EH (cell line): ENCODE results near the gene UGT1A10.
"Not testable (repeated sequence)": the region's sequence is repeated elsewhere in the genome, so short reads cannot be mapped to it uniquely, and the experiment has no call there.

ENCODE experiments used
- DNase-seq: peaks from one replicate; pipeline ENCODE4 v3.0.0-alpha.2; 2015; ENCODE audit warnings: low read depth

Gene UGT1A10

DNA sequence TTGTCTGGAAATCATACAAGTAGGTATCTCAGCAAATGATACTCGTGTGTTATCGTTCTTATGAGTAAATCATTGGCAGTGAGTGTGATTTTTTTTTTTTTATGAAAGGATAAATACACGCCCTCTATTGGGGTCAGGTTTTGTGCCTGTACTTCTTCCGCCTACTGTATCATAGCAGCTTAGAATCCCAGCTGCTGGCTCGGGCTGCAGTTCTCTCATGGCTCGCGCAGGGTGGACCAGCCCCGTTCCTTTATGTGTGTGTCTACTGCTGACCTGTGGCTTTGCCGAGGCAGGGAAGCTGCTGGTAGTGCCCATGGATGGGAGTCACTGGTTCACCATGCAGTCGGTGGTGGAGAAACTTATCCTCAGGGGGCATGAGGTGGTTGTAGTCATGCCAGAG is at the start of gene UGT1A10:
Gene UGT1A10 (plus strand): TSS at position 143 of the 400 bp plus-strand sequence. CDS start 75 bp downstream, at position 218.
- DNase-seq = not testable (repeated sequence)

DNA sequence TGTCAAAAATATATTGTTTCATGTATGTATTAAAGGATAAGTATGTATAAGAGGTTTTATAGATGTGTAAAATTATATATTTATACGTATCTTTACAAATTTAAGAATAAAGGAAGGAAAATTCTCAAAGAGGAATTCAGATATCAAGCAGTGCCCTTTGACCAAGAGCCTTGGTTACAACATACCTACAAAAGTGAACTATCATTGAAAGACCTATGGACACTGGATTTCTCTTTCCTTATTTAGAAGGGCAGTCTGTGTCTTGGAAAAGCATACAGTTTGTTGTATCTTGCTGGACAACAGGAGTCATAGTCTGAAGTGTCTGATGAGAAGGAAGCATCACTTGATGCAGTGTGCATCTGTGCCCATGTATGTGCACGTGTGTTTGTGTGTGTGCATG is 47.8 kb upstream of the UGT1A10 start:
- DNase-seq = no peak

DNA sequence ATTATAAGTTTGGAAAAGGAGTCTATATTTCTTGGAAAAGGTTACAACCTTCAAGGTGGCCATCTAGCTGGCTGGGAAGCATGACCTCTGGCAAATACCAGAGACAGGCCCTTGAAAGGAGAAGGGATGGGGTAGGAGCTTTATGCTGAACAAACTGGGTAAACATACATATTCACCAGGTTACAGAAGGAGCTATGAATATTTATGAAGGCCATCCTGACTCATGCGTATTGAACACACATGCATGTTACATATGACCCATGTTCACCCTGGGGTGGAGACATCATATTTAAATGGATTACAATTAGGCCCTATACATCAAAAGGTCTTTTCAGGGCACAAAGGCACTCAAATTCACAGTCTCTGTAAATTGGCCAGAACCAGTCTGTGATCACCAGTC is 43.5 kb upstream of the UGT1A10 start:
- not testable (repeated sequence) for DNase-seq

DNA sequence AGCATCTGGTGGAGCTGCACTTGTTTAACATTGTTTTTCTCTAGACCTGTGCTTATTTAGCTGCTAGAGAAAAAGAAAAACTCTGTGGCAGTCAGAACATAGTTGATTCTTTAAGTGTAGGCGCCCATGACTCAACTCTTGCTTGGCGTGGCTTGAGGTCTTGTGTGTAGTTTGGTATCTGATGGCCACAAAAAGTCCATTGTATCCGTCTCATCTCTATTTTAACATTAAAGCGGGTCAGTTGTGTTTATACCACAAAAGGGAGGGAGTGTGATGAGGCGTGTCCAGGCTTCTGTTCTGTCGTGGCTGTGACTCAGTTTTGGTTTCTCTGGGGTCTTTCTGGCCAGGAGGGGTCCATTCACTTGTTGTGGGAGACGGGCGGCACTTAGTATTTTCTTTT is 43.0 kb upstream of the UGT1A10 start:
- DNase-seq = no peak

DNA sequence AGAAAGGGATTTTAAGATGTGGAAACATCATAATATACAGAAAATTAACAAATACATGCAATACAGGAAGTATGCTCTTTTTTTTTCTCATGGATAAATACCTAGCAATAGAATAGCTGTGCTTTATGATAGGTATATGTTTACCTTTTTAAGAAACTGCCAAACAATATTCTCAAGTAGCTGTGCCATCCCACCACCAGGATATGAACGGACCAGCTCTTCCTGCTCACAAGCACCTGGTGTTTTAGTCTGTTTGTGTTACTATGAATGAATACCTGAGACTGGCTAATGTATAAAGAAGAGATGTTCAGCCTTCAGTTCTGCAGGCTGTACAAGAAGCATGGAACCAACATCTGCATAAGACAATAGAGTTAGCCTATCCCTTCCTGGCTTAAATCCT is 38.7 kb upstream of the UGT1A10 start:
- DNase-seq = no peak

DNA sequence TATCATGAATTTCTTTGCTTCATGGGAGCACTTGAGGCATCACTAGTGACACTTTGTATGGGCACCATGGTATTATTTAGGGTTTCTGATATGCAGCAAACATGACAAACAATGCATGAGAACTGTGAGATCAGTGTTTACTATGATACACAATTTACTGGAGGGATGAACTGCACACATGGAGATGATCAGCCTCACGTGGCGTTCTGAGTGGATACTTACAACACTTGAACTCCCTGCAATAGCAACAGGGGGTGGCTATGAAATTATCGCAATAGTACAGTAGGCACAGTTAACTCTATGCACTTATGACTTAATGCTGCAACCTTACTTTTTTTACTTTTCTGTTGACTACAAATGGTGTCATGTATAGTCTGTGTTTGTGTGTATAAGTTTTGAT is 37.3 kb upstream of the UGT1A10 start:
- no peak for DNase-seq

DNA sequence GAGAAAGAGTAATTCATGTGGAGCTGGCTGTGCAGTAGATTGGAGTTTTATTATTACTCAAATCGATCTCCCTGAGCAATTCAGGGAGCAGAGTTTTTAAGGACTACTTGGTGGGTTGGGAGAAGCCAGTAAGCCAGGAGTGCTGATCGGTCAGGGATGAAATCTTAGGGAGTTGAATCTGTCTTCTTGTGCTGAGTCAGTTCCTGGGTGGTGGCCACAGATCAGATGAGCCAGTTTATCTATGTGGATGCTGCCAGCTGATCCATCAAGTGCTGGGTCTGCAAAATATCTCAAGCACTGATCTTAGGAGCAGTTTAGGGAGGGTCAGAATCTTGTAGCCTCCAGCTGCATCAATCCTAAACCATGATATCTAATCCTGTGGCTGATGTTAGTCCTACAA is 35.9 kb upstream of the UGT1A10 start:
- peak; percentile 21 for DNase-seq

DNA sequence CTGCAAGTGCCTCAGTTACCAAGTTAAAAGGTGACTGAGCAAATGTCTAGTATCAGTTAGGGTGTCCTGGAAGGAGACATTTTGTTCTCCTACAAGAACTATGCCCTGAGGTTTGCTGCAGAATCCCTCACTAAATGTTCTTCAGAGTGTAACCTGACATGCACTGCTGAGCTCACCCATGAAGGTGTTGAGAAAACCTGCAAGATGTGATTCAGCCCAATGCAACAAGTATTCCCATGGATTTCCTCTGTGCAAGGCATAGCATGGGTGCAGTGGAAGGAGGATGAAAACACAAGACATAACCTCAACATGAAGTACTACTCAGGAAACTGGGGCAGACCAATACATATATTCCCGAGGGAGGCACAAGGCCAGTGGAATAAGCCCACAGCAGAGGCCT is 34.2 kb upstream of the UGT1A10 start:
- DNase-seq = no peak

DNA sequence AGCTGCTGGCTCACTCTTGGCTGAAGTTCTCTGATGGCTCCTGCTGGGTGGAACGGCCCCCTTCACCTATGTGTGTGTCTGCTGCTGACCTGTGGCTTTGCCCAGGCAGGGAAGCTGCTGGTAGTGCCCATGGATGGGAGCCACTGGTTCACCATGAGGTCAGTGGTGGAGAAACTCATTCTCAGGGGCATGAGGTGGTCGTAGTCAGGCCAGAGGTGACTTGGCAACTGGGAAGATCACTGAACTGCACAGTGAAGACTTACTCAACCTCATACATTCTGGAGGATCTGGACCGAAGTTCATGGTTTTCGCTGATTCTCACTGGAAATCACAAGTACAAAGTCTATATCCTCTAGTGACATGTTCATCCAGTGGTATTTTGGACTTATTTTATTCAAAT is 32.7 kb upstream of the UGT1A10 start:
- no peak for DNase-seq

DNA sequence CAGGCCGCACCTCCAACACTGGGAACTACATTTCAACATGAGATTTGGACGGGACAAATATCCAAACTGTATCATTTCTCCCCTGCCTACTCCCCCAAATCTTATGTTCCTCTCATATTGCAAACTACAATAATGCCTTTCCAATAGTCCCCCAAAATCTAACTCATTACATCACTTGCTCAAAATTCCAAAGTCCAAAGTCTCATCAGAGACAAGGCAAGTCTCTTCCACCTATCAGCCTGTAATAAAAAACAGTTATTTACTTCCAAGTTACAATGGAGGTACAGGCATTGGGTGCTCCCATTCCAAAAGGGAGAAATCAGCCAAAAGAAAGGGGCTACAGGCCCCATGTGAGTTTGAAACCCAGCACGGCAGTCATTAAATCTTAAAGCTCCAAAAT is 31.4 kb upstream of the UGT1A10 start:
- DNase-seq = no peak

DNA sequence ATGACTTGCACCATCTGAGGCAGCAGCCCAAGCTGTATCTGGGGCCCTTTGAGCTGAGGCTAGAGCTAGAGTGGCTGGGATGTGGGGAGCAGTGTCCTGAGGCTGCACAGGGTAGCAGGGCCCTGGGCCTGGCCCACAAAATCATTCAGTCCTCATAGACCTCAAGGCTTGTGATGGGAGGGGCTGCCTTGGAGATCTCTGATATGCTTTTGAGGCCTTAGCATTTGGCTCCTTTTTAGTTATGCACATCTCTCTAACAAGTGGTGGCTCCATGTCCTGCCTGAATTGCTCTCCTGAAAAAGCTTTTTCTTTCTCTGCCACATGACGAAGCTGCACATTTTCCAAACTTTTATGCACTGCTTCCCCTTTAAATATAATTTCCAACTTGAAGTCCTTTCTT is 30.6 kb upstream of the UGT1A10 start:
- no peak for DNase-seq

DNA sequence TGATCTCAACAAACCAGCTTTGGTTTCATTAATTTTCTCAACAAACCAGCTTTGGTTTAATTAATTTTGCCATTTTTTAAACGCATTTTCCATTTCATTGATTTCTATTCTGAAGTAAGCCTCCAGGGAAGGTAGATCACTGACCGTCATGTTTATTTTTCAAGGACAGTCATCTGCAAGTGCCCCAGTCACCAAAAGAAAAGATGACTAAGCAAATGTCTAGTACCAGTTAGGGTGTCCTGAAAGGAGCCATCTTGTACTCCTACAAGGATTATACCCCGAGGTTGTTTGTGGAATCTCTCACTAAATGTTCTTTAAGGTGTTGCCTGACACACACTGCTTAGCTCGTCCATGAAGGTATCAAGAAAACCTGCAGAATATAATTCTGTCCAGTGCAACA is 25.0 kb upstream of the UGT1A10 start:
- no peak for DNase-seq

DNA sequence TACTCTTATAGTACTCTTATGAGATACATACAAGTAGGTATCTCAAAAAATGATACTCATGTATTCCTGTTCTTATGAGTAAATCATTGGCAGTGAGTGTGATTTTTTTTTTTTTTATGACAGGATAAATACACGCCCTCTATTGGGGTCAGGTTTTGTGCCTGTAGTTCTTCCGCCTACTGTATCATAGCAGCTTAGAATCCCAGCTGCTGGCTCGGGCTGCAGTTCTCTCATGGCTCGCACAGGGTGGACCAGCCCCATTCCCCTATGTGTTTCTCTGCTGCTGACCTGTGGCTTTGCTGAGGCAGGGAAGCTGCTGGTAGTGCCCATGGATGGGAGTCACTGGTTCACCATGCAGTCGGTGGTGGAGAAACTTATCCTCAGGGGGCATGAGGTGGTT is 18.8 kb upstream of the UGT1A10 start, which contains the start of gene UGT1A8:
Gene UGT1A8 (plus strand): TSS at position 158 of the 400 bp plus-strand sequence. CDS start 75 bp downstream, at position 233.
- not testable (repeated sequence) for DNase-seq

DNA sequence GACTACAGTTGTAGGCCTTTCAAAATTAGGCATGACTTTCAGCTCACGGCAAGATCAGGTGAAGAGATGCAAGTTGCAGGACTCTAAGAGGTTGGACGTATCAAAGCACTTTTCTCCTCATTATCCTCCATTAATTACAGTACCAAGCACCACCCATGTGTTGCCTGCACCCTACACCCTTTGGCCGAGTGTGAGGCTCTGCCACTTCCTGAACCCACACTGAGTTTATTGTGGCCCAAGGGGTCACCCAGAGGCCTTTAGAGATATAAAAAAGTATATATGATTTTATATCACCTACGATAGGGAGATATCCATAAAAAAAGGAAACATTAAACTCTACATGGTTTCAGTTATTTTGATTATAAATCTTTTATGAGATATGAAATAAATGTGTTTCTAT is 16.0 kb upstream of the UGT1A10 start:
- no peak for DNase-seq

DNA sequence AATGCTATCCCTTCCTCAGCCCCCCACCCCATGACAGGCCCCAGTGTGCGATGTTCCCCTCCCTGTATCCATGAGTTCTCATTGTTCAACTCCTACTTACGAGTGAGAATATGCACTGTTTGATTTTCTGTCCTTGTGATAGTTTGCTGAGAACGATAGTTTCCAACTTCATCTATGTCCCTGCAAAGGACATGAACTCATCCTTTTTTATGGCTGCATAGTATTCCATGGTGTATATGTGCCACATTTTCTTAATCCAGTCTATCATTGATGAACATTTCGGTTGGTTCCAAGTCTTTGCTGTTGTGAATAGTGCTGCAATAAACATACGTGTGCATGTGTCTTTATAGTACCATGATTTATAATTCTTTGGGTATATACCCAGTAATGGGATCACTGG is 14.4 kb upstream of the UGT1A10 start:
- not testable (repeated sequence) for DNase-seq

DNA sequence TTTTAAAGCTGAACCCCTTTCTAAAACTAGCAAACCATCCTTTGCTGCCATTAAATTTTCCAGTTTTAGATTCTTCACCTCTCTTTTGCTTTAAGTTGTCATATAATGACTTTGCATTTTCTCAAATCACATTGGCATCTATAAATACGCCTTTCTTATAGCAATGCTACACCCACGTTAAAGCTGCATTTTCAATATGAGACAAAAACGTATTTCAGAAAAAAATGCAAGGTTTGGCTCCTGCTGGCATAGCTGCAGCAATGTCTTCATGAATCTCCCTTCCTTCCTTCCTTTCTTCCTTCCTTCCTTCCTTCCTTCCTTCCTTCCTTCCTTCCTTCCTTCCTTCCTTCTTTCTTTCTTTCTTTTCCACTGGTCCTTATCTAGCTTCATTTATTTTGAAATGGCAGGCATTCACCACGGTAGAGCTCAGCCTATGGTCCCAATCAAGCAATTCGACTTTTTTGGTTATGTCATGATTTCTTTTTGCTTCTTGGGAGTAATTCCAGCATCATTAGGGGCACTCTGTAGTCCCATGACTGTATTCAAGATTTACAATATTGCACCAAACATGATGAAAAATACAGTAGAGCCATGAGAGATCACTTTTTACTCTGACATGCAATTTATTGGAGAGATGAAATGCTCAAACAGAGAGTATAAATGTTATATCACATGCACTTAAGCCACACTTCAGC is 8.8 kb upstream of the UGT1A10 start:
- no peak for DNase-seq

DNA sequence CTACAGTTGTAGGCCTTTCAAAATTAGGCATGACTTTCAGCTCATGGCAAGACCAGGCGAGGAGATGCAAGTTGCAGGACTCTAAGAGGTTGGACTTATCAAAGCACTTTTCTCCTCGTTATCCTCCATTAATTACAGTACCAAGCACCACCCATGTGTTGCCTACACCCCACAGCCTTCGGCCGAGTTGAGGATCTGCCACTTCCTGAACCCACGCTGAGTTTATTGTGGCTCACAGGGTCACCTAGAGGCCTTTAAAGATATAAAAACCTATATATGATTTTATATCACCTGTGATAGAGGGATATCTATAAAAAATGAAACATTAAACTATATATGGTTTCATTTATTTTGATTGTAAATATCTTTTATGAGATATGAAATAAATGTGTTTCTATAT is 2.6 kb downstream of the UGT1A10 start:
- no peak for DNase-seq

DNA sequence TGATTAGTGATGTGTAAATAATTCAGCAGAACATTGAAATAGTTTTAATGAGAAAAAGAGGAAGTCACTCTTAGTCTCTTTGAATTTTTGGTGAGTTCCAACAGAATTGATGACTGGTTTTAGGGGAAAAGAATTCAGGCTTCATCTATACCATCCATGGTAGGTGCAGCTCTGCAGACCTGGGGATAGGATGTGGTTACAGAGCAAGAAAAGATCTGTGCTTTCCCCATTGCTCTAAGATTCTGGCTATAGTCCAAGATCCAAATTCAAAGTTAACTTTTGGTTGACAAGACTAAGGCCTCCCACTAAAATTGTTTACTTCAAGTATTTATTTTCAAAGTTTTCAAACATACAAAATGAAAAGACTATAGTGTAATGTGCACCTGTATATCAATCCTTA is 3.6 kb downstream of the UGT1A10 start:
- DNase-seq = no peak

DNA sequence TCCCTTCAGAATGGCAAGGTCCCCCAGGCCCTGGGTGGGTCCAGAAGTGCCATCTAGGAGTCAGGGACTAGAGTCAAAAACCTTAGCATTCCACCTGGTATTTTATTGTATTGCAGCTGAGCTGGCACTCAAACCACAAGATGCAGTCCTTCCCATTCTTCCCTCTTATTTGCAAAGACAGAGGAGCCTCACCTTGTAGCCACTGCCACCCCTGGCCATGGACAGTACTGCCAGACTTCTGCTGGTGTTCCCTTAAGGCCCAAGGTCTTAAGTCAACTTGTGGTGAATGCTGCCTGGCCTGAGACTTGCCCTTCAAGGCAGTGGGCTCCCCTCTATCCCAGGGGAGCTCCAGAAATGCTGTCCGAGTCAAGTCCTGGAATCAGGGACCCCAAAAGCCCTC is 6.9 kb downstream of the UGT1A10 start:
- peak; percentile 15 for DNase-seq

DNA sequence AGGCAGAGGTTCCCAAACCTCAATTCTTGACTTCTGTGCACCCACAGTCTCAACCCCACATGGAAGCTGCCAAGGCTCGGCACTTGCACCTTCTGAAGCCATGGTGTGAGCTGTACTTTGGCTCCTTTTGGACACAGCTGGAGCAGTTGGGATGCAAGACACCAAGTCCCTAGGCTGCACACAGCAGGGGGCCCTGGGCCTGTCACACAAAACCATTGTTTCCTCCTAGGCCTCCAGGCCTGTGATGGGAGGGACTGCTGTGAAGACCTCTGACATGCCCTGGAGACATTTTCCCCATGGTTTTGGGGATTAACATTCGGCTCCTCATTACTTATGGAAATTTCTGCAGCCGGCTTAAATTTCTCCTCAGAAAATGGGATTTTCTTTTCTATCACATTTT is 9.8 kb downstream of the UGT1A10 start:
- not testable (repeated sequence) for DNase-seq

DNA sequence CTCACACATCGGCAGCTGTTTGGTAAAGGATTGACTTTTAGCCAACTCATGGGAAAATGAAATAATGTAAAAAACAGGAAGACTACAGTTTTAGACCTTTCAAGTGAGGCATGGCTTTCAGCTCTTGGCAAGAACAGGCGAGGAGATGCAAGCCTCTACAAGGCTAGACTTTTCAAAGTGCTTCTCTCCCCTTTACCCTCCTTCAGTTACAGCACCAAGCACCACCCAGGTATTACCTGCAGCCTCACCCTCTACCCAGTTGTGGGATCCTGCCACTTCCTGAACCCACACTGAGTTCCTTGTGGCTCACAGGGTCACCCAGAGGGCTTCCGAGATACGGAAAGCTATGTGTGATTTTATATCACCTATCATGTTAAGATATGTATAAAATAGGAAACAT is 14.7 kb downstream of the UGT1A10 start:
- DNase-seq = no peak

DNA sequence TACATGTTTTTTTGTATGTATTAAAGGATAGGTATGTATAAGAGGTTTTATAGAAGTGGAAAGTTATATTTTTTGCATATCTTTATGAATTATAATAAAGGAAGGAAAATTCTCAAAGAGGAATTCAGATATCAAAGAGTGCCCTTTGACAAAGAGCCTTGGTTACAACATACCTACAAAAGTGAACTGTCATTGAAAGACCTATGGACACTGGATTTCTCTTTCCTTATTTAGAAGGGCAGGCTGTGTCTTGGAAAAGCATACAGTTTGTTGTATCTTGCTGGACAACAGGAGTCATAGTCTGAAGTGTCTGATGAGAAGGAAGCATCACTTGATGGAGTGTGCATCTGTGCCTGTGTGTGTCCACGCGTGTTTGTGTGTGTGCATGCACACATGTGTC is 15.2 kb downstream of the UGT1A10 start:
- no peak for DNase-seq

DNA sequence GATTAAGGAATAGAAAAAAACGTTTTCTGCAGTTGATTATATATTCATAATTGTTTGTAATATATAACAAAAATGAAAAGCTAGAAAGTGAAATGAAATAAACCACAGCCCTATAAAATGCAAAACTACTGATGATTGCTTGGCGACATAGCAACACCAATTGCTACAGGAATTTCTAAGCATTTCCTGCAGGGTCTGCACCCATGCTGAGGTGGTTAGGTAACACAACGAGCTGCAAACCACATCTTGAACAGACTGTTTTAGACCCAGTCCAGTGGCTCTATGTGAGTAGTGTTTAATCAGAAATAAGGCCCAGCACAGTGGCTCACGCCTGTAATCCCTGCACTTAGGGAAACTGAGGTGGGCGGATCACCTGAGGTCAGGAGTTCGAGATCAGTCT is 18.3 kb downstream of the UGT1A10 start:
- DNase-seq = no peak

DNA sequence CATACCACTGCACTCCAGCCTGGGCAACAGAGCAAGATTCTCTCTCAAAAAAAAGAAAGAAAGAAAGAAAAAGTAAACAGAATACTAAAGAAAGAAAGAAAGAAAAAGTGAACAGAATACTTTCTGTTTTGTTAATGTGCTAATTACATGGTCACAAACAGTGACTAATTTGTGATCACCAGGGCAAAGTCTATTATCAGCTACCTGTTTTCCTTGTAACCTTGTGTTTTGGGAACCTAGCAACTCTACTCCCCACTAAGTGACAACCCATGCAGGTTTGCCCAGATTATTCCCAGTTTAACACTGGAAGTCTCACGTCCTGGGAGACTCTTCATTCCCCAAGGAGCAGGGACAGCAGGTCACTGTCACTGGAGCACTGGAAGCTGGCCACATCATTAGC is 18.8 kb downstream of the UGT1A10 start:
- no peak for DNase-seq
